SH-SY5Y (cell line): Measurements from ENCODE around the gene SMIM10L2A.

ENCODE experiments used
- GATA2 ChIP-seq: IDR thresholded peaks from 2 replicates; pipeline ENCODE4 v1.6.1; 2011; ENCODE audit warnings: mild to moderate bottlenecking, low read depth, low read length
- GATA3 ChIP-seq: IDR thresholded peaks from 2 replicates; pipeline ENCODE4 v1.6.1; 2011; ENCODE audit warnings: low read depth, mild to moderate bottlenecking, low read length, moderate library complexity

GRCh38 chrX:135454816-135455215 lies 33.1 kb downstream of the SMIM10L2A start:
- TF ChIP-seq GATA3 = no peak
- TF ChIP-seq GATA2 = no peak
